Activated CD4-positive, CD25-positive, alpha-beta regulatory T cell treated with anti-CD3 and anti-CD28 coated beads, Interleukin-2, amount 50 U/mL, for 16 hours (primary cell): ENCODE results near the gene SMIM24.
"Not testable (repeated sequence)": the region's sequence is repeated elsewhere in the genome, so short reads cannot be mapped to it uniquely, and the experiment has no call there.

Source experiments
- DNase-seq: peaks from one replicate; pipeline ENCODE4 v3.0.0-alpha.2; 2020; ENCODE audit warnings: low read depth, low spot score

The SMIM24 gene

DNA sequence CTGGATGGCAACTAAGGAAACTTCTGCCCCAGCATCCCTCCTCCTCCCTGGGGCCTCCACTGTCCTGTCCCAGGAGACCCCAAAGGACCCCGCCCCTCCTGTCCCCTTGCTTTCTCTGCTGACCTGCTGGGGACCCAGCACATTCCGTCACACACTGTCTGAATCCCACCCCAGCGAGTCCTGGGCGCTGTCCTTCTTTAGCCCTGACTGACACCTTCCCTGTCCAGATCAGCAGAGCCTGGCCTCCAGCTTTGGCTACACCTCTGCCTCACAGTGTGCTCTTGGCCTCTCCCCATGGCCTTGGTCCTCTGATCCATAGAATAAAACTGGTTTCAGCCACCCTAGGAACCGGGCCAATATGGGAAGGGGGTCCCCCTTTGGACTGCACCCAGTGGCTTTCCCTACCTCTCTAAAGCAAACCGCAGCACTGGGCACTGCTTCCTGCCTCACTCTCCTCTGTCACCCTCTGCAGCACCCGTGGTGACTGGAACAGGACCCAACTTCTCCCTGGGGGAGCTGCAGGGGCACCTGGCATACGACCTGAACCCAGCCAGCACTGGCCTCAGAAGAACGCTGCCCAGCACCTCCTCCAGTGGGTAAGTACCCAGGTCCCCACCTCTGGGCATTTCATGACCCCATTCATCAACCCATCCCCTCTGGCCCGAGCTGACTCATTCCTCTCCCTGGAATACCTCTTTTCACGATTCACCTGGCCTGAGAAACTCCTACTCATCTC lies 46.4 kb downstream of the SMIM24 start:
- DNase-seq: no peak

GRCh38 chr19:3433313-3433712 lies 47.0 kb downstream of the SMIM24 start:
- DNase-seq: no peak

- DNase-seq: no peak
Measured at GRCh38 chr19:3431760-3432397, 48.4 kb downstream of the SMIM24 start.

DNA sequence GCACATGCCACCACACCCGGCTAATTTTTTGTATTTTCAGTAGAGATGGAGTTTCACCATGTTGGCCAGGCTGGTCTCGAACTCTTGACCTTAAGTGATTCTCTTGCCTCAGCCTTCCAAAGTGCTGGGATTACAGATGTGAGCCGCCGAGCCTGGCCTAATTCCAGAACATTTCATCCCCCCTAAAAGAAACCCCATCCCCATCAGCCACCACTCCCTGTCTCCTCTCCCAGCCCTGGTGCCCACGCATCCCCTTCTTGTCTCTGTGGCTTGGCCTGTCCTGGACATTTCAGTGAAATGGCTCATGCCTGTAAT lies 50.0 kb downstream of the SMIM24 start:
- not testable (repeated sequence) for DNase-seq

DNA sequence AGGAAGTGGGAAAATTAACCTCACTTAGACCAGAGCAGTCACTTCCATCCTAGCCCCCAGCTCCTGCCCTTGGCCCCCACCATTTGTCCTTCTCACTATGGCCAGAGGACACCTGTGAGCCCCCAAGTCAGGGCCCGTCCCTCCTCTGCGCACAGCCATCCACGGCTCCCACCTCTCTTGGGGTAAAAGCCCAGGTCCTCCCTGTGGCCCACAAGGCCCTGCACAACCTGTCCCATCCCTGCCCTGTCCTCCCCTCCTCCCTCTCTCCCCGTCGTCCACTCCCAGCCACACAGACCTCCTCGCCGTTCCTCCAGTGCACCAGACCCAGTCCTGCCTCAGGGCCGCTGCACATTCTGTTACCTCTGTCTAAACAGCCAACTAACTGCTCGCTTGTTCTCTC lies 53.9 kb downstream of the SMIM24 start:
- DNase-seq: no peak
